ENCODE data around the gene THEMIS2. TPM values are rescaled to one million over a fixed set of nuclear protein-coding genes. Genes with fewer than 3 reads are reported as not detected.

The THEMIS2 gene
- 0.53 to 0.81 TPM (median 0.62 TPM) in 5 replicates for total RNA-seq (2022; extraction: Qiagen RNA extraction)

GRCh38 chr1:27872059-27872801, at the start of gene THEMIS2:
TSS of gene THEMIS2 (plus strand) at chr1:27872544. CDS start at chr1:27872572, 28 bp downstream.

GRCh38 chr1:27830621-27831440, 41.5 kb upstream of the THEMIS2 start, which contains the start of gene PPP1R8:
TSS of gene PPP1R8 (plus strand) at chr1:27830782. CDS start at chr1:27830836, 54 bp downstream.

GRCh38 chr1:27934818-27935549, 62.6 kb downstream of the THEMIS2 start, which contains the start of gene SMPDL3B:
TSS of gene SMPDL3B (plus strand) at chr1:27935000. CDS start at chr1:27935184, 184 bp downstream.

Other genes starting within 250 kb of the THEMIS2 start
- gene FGR, start 237.4 kb upstream of the THEMIS2 start, total RNA-seq (2022; extraction: Qiagen RNA extraction): 0.03 to 0.08 TPM (median 0.06 TPM) in 4 of 5 replicates, not detected in the other
- gene IFI6, start 200.4 kb upstream of the THEMIS2 start, total RNA-seq (2022; extraction: Qiagen RNA extraction): 9.9 to 15.4 TPM (median 11.3 TPM) in 5 replicates
- 4.4 to 7.8 TPM (median 6.3 TPM) in 5 replicates for gene FAM76A, start 146.6 kb upstream of the THEMIS2 start, total RNA-seq (2022; extraction: Qiagen RNA extraction)
- 8.1 to 9.4 TPM (median 8.7 TPM) in 5 replicates for gene STX12, start 99.3 kb upstream of the THEMIS2 start, total RNA-seq (2022; extraction: Qiagen RNA extraction)
- 35.4 to 40.6 TPM (median 38.1 TPM) in 5 replicates for gene PPP1R8, start 41.8 kb upstream of the THEMIS2 start, total RNA-seq (2022; extraction: Qiagen RNA extraction)
- gene RPA2, start 42.0 kb downstream of the THEMIS2 start, total RNA-seq (2022; extraction: Qiagen RNA extraction): 32.1 to 38.1 TPM (median 34.0 TPM) in 5 replicates
- 1.1 to 1.6 TPM (median 1.3 TPM) in 5 replicates for gene SMPDL3B, start 62.5 kb downstream of the THEMIS2 start, total RNA-seq (2022; extraction: Qiagen RNA extraction)
- 4.2 to 6.5 TPM (median 5.7 TPM) in 5 replicates for gene XKR8, start 87.4 kb downstream of the THEMIS2 start, total RNA-seq (2022; extraction: Qiagen RNA extraction)
- gene EYA3, start 216.1 kb downstream of the THEMIS2 start, total RNA-seq (2022; extraction: Qiagen RNA extraction): 4.8 to 6.3 TPM (median 5.9 TPM) in 5 replicates

All from A549 treated with AZD2906 at 1 μM for 4 hours (cell line).